Activated naive CD8-positive, alpha-beta T cell treated with anti-CD3 and anti-CD28 coated beads, Interleukin-2, amount 50 U/mL, for 16 hours (primary cell): ENCODE results near the gene STARD9.
"Not testable (repeated sequence)": the region's sequence is repeated elsewhere in the genome, so short reads cannot be mapped to it uniquely, and the experiment has no call there.

ENCODE experiments used
- DNase-seq: peaks from one replicate; pipeline ENCODE4 v3.0.0-alpha.2; 2020; ENCODE audit warnings: low read depth, low spot score

Gene STARD9

DNA sequence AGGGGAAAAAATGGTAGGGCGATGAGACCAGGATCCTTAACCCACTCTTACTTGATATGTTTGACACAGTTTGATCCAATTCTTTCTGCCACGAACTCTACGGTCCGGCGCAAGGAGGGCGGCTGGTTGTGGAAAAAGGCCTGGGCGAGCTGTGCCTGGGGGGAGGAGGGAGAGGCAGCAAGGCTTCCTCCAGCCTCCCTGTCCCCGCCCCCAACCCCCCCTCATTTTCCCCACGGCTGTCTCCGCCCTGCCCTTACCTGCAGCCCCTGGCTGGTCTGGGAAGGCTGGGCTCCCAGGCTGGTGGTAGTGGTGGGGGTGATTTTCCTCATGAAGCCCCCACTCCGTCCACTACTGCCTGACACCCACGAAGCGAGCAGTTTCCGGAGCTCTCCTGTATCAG lies 153.6 kb downstream of the STARD9 start:
- no peak for DNase-seq

DNA sequence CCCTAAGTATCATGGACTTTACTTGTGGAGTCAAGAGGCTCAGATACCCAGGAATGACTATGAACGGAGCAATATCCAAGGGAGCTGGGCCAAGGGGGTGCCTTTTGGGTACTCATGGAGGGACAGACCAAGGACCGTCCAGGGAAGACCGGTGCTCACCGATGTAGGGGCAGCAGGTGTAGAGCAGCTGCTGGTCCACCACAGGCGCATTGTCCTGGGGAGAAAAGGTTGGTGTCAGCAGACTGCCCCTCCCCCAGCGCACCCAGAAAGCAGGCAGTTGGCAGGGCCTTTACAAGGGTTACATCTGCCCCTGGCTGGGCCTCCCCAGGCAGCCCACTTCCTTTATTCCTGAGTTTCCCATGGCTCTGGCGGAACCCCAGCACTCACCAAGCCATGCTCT lies 154.0 kb downstream of the STARD9 start:
- no peak for DNase-seq

DNA sequence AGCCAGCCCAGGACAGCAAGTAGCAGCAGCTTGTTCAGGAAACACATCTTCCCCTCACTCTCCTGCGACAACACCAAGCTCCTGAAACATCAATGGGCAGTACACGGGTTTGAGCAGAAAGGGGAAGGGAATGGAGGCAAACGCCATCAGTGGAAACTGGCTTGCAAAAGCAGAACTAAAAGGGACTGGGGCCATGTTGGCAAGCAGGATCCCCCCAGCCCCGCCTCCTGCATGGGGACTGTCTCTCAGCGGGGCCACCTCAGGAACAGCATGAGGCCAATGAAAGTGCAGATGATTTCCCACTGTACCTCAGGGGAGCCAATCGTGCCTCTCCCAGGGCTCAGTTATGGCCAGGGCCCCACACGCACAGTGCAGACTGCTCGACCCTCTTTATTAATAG lies 154.7 kb downstream of the STARD9 start:
- no peak for DNase-seq

DNA sequence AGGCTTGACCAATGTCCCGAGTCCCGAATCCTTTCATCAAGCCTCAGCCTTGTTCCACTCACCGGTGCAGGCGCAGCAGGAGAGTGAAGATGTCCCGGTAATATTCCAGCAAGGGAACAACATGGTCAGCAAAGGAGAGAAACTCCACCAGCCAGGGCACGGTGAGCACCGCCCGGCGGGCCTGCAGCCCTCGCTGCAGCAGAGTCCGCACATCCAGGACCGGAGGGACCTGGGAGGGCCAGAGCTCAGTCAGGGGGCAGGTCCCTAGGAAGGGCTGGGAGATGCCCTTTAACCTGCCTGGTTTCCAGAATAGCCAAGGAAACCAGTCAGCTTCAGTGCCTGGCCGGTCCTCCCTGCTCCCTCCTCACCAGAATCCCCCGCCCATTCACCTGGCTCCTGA lies 155.1 kb downstream of the STARD9 start:
- no peak for DNase-seq

DNA sequence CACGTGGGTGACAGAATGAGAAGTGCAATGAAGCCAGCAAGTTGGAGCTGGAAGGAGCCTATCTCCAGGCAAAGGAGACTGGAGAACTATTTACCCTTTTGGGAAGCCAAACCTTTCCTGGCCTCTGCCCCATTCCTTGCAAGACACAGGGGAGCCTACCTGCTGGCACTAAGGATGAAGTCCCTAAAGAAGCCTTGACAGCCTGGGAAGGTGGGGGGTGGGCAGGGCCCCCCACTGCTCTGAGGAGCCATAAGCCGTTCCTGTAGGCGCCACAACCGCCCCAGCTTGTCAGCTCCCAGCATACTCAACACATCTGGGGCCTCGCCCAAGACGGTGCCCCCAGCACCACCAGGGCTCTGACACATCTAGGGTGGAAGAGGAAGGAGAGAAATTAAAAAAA lies 156.1 kb downstream of the STARD9 start:
- DNase-seq: no peak

DNA sequence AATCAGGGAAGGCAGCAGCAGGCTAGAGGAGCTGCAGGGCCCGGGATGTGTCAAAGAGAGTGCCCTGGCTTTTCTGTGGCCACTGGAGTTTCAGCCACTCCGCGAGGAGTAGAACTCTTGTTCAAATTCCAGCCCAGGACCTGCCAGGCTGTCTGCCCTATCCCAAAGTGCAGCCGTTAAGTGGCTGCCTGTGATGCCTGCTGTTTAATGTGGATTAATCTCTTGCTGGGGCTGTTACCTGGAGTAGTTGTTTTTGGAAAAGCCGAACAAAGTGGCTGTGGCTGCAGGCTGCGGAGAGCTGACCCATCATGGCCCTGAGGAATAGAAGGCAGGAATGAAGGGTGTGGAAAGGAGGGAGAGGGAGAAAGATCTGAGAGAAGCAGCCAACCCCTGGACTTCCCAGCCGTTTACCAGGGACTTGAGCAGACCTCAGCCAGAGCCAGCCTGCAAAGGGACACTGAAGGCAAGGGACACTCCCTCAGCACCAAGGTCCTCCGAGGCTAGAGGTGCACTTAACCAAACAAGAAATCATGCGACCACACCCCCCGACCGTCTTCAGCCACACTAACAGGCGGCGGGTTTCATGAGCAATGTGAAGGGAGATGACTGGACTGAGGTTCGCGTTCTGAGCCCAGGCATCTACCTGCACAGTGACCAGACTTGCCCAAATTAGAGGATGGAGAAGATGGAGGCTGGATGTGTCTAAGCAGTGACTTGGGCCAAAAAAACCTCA lies 156.9 kb downstream of the STARD9 start:
- no peak for DNase-seq

DNA sequence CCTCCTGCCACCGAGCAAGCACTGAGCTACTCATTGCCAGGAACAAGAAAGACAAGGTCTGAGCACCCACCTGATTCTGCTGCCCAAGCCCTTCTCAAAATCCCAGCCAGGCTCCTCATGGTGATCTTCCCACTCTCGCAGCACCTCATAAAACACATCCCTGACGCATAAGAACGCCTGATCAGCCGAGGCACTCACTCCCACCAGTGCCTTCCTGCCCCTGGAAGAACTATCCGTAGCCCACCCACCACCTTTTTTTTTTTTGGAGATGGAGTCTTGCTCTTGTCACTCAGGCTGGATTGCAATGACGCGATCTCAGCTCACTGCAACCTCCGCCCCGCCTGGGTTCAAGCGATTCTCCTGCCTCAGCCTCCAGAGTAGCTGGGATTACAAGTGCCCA lies 157.6 kb downstream of the STARD9 start:
- no peak for DNase-seq

DNA sequence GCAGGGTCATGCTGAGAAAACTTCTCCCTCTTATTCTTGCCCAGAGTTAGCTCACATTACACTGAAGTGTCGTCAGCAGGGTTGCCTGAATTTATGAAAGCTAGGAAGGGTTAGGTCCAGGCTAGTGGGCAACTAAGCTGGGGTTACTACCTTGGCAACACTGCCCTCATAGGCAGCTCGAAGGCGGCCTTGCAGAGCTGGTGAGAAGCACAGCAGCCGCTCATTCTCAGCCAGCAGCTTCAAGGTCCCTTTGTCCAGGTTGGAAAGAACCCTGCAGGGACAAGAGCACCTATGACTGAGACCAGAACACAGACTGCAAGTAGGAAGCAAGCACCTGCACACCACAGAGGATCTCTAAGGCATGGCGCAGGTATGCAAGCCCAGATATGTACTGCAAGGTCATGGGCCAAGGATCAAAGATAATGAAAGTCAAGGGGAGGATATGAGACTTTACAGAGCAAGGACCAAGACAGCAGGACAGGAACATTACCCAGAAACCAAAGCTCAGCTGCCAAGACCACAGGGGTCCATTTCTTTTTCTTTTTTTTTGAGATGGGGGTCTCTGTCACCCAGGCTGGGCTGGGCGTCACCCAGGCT lies 158.8 kb downstream of the STARD9 start:
- no peak for DNase-seq

DNA sequence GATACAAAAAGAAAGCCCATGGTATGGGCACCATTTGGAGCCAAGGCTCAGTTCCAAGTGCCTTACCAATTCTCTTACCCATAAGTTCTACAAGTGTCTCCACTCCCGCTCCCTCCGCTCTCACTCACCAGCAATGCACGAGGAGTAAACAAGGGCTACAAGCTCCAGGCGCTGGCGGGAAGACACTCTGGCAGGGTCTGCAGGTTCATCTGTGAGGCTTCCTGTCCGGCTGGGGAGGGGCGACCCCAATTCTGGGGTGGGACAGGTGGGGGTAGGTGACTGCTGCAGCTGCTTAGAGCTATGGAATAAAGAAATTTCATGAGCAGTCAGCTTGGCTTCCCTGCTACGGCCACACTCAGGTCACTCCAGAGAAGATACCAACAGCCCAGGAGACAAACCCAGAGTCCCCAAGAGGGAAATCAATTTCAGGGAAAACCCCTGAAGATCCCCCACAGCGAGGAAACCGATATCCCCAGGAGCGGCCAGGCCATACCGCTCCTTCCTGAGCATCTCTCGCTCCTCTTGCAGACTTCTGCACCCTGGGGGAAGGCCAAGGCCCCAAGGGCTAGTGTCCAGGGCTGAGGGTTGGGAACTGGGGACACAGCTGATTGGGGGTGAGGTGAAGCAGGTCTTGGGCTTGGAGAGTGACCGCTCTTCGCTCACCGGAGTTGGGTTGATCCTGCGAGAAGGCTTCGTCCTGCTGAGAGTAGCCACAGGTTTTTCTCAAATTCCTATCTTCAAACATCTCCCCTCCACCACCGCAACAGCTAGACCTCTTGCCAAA lies 160.2 kb downstream of the STARD9 start:
- no peak for DNase-seq

DNA sequence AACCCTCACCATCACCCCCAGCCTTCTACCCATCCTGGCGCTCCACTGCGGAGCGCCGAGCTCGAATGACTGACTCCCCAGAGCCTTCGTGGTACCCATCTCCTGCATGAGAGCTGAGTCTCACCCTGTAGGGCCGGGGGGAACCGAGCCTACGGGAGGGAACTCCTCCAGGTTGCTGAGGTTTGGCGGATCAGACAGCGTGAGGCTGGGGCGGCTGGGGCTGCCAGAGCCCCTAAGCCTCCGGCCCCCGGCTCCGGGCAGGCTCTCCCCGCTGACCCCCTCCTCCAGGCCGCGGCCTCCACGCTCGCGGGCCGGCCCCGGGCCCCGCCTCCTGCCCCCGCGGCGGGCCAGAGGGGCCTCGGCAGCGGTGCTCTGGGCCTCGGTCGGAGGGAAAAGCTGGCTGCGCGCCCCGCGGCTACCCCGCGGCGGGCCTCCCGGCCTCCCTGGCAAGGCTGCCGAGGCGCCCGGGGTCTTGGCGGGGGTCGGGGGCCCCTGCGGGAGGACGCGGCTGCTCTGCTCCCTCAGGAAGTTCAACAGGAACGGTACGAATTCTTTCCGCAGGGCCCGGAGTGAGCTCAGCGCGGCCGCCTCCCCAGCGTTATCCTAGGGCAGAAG lies 160.9 kb downstream of the STARD9 start:
- no peak for DNase-seq

DNA sequence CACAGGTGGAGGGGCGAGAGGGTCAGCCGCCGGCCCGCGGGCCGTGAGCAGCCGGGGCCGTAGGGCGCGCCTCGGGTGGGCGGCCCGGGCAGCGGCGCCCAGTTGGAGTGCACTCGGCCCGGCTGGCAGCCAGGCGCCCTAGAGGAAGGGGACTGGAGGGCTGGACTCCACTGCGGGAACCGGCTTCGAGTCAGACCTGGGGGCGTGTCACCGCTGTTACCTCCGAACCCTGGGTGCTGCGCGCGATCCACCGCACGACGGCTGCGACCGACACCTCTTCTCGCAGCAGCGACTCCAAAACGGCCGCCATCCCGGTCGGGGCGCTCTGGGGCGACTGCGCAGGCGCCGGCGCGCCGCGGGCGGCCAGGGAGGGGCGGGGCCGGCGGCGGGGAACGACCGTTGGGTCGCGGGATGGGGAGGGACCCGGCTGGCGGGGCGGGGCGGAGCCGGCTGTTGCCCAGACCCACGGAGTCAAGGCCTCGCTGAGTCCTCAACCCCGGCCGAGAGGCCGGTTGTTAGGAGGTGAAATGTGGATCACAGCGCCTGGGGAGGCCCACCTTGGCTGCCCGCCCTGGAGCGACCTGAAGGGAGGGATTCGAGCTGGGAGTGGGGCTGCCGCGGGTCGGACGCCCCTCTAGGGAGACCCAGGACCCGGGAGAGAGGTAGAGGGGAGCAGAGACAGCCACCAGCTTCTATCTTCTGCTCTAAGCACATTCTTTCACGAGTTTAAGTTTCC lies 161.6 kb downstream of the STARD9 start, which contains the start of gene CDAN1:
TSS of gene CDAN1 (minus strand) at position 336 of the 736 bp plus-strand sequence. CDS start at position 310, 26 bp downstream.
- peak; percentile 86 for DNase-seq

DNA sequence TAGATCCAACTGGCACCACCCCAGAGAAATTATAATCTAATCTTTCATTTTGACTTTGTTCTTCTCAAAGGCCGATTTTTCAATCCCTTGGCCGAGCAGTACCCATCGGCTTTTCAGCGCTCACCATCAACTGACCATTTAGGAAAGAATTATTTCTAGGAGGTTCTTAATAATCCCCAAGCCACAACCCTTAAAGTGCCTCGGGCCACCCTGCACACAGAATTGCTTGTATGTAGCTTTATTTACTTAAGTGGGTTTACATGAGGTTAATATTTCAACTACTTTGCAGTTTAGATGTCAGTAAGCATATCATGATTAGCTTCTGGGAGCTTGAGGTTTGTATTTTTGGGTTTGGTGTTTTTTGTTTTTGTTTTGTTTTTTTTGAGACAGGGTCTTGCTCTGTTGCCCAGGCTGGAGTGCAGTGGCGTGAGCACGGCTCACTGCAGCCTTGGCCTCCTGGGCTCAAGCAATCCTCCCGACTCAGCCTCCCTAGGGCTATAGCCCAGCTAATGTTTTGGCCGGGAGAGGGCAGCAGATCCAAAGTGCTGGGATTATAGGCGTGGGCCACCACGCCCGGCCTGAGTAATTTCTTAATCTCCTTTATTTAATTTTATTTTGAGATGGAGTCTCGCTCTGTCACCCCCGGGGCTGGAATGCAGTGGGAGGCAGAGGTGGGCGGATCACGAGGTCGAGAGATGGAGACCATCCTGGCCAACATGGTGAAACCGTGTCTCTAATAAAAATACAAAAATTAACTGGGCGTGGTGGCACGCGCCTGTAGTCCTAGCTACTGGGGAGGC lies 162.3 kb downstream of the STARD9 start:
- DNase-seq: no peak

DNA sequence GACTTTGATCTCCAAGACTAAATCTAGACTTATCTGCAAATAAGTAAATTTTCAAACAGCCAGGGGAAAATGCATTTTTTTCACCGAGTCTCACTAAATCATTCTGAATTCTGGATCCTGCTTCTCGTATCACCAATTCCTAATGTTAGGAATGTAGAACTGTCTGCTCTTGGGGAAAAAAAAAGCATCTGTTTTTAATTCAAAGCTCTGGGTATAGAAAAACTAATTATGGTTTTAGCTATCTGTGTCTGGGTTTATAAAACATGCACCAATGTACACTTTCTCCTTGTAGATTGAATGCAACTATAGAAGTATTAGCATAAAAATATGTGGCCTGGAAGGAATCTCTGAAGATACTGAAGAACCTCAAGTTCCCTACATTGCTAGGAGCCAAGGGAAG lies 166.3 kb downstream of the STARD9 start:
- DNase-seq: no peak

DNA sequence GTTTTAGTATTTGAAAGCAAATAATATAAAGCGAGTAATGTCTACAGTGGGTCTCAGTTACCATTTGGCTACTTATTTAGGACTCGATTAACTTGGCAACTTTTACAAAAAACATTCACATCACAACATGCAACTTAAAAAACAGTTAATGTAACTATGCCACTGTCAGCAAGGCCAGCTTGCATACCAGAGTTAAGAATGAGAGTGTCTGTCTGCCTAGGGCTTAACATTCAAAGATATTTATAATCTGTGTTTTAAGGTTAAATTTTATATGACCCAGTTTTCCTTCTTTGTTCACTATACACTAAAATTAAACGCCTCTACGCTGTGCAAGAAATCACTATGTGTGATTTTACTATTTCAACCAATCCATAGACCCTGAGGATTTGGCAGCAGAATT lies 166.7 kb downstream of the STARD9 start:
- DNase-seq: no peak

DNA sequence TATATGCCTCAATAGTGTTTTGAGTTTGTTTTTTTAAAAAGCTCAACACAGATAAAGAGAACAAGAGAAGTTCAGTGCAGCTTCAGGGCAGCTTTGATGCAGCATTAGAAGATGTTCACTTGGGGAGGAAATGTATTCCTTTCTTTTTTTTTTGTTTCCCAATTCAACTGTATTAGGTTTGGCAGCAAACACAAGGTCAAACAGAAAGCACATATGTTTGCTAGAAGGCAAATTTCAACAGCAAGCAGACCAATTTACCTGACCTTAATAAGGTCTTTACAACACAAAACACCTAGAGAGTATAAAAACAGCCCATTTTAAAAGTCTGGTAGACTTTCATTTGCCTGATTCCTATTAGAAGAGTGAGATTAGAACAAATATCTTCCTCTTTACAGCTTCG lies 168.8 kb downstream of the STARD9 start:
- DNase-seq: no peak

DNA sequence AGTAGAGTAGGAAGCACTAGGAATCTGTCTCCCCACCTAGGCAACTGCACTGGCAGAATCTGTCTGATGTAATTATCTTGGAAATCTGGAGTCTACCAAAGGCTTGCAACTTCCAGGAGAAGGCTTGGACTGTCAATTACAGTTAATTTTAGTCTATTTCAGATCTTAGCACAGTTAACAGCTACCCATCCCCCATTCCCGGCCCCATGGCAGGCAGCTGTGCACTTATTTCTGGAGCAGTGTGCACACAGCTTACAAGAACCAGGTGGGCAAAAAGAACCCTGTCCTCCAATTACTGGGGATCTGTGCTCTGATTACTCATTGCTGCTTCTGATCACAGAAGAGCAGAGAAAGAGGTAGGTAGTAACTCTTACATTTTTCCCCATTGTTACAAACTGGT lies 173.9 kb downstream of the STARD9 start:
- DNase-seq: no peak

DNA sequence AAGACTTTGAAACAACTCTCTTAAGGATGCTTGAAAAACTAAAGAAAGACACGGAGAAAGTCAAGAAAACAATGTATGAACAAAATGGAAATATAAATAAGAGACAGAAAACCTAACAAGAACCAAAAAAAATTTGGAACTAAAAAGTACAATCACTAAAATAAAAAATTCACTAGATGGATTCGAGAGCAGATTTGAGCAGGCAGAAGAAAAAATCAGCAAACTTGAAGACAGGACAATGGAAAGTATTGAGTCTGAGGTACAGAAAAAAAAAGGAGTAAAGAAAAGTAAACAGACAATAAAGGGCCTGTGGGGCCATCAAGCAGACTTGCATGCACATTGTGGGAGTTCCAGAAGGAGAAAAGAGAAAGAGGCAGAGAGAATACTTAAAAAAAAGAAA lies 174.9 kb downstream of the STARD9 start:
- DNase-seq: no peak

DNA sequence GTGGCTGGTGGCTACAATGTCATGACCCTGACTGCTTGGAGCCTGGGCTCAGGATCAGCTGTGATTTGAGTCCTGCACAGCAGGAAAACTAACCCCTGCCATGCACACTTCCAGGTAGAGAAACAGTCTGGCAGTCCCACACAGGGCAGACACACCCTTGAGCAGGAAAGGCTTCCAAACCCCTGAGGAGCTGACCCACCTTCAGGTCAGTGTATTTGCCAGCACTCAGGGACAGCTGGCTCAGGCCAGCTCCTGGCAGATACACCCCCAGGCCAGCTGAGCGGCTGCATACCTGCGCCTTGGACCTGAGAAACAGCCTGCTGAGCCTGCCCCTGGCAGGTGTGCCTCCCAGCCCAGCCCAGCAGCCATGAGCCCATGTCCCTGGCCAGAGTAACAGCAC lies 183.7 kb downstream of the STARD9 start:
- DNase-seq: no peak

DNA sequence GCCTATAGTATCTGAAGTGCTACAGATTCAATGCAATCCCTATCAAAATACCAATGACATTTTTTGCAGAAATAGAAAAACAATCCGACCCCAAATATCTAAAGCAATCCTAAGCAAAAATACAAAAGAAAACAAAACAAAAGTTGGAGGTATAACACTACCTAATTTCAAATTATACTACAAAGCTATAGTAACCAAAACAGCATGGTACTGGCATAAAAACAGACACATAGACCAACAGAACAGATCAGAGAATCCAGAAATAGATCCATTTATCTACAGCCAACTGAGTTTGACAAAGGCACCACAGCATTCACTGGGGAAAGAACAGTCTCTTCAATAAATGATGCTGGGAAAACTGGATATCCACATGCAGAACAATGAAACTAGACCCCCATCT lies 185.4 kb downstream of the STARD9 start:
- no peak for DNase-seq

DNA sequence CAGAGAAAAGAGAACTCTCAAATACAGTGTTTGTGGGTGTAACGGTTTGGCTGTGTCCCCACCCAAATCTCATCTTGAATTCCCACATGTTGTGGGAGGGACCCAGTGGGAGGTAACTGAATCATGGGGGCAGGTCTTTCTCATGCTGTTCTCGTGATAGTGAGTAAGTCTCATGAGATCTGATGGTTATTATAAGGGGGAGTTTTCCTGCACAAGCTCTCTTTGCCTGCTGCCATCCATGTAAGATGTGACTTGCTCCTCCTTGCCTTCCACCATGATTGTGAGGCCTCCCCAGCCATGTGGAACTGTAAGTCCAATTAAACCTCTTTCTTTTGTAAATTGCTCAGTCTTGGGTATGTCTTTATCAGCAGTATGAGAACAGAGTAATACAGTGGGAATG lies 186.4 kb downstream of the STARD9 start:
- DNase-seq: not testable (repeated sequence)
